K562 (cell line): ENCODE data around the gene UFSP1. TPM values are rescaled to one million over a fixed set of nuclear protein-coding genes. Genes with fewer than 3 reads are reported as not detected.

Experiments used
- ARID4B ChIP-seq: sonication (generic); formaldehyde crosslinking; IDR thresholded peaks from 2 replicates; pipeline ENCODE4 v1.8.0; 2022; ENCODE audit warnings: mild to moderate bottlenecking, missing genetic modification reagents
- CBFB ChIP-seq: sonication (generic); formaldehyde crosslinking; IDR thresholded peaks from 2 replicates; pipeline ENCODE4 v1.4.0; 2020; ENCODE audit warnings: mild to moderate bottlenecking, missing genetic modification reagents
- ESRRB ChIP-seq: fragments of 250-450 bp; sonication (Bioruptor Pico); IDR thresholded peaks from 2 replicates; pipeline ENCODE4 v1.5.0; 2020; ENCODE audit warnings: mild to moderate bottlenecking, moderate library complexity, borderline replicate concordance
- FOXM1 ChIP-seq, 2 experiments: fragments of 450-650 bp in 1 of 2; sonication (generic) in 1 of 2; formaldehyde crosslinking in 1 of 2; IDR thresholded peaks; 2 replicates each; pipeline versions ENCODE4 v1.6.1 to v1.9.0; 2017 to 2022; ENCODE audit warnings: low read depth in 2 of 2, mild to moderate bottlenecking in 2 of 2, missing genetic modification reagents in 1 of 2, moderate library complexity in 1 of 2
- GATA2 ChIP-seq: sonication (generic); formaldehyde crosslinking; IDR thresholded peaks from 2 replicates; pipeline ENCODE4 v1.4.0; 2020; ENCODE audit warnings: mild to moderate bottlenecking, missing genetic modification reagents
- POLR2AphosphoS5 ChIP-seq: IDR thresholded peaks from 2 replicates; pipeline ENCODE4 v1.6.1; 2011; ENCODE audit warnings: mild to moderate bottlenecking, low read depth, low read length, moderate library complexity; ENCODE audit not compliant: control insufficient read depth, insufficient read depth
- PRDM10 ChIP-seq: fragments of 450-650 bp; IDR thresholded peaks from 2 replicates; pipeline ENCODE4 v1.6.1; 2018; ENCODE audit not compliant: partially characterized antibody
- YBX1 ChIP-seq: fragments of 450-650 bp; IDR thresholded peaks from 2 replicates; pipeline ENCODE4 v1.7.1; 2016; ENCODE audit warnings: mild to moderate bottlenecking
- ZNF24 ChIP-seq: fragments of 450-650 bp; IDR thresholded peaks from 2 replicates; pipeline ENCODE4 v1.6.1; 2016
- ZNF311 ChIP-seq: fragments of 250-450 bp; sonication (Bioruptor Pico); IDR thresholded peaks from 2 replicates; pipeline ENCODE4 v1.4.0; 2020; ENCODE audit warnings: mild to moderate bottlenecking, moderate library complexity
- ZNF354B ChIP-seq: fragments of 250-450 bp; sonication (Bioruptor Pico); IDR thresholded peaks from 2 replicates; pipeline ENCODE4 v1.4.0; 2020
- ZNF707 ChIP-seq: fragments of 250-450 bp; sonication (Bioruptor Pico); conservative IDR thresholded peaks from 2 replicates; pipeline ENCODE4 v1.8.0; 2022; ENCODE audit warnings: inconsistent platforms, mild to moderate bottlenecking, moderate library complexity
- polyA plus RNA-seq, 8 experiments: library from polyadenylated mRNA; depleted of rRNA in 4 of 8; stranded (reverse) in 5 of 8; unstranded in 3 of 8; fragments of >200 nt; fragmentation: Nextera tagmentation in 2 of 8; fragmentation: Illumina TruSeq in 1 of 8; extraction: Ambion mirVana in 2 of 8; extraction: Trizol in 1 of 8; gene quantifications; 2 replicates each; pipeline versions ENCODE4 v1.2.1 to v1.2.3, GENCODE V29; 2011 to 2014; ENCODE audit warnings: inconsistent platforms in 1 of 8, missing spikeins in 1 of 8
- total RNA-seq, 7 experiments: library from RNA; depleted of rRNA in 6 of 7; stranded (reverse); fragments of >200 nt in 6 of 7; fragmentation: Illumina TruSeq in 2 of 7; extraction: Trizol in 2 of 7; gene quantifications; 2 replicates each; pipeline versions ENCODE4 v1.2.1 to v1.2.3, GENCODE V29; 2011 to 2021; ENCODE audit warnings: low replicate concordance in 1 of 7
- TF ChIP-seq, protein P1 (sequence below), 2 experiments: fragments of 450-650 bp in 1 of 2; IDR thresholded peaks; 2 replicates each; pipeline ENCODE4 v1.6.1; 2011 to 2017; ENCODE audit warnings: low read depth in 2 of 2, antibody characterized with exemption in 1 of 2, borderline replicate concordance in 1 of 2, low read length in 1 of 2, mild to moderate bottlenecking in 1 of 2, mixed read lengths in 1 of 2; ENCODE audit not compliant: control insufficient read depth in 1 of 2
- TF ChIP-seq, protein P2 (sequence below): sonication (generic); formaldehyde crosslinking; IDR thresholded peaks from 2 replicates; pipeline ENCODE4 v1.8.0; 2022; ENCODE audit warnings: mild to moderate bottlenecking, low read depth, missing genetic modification reagents

UFSP1 gene
- total and polyA plus RNA-seq, 9 of the 15 experiments (the other 6 are each of a cell fraction or from before 2014, with no cell fraction given), result 0.50 to 18.8 (median 2.1) TPM

DNA sequence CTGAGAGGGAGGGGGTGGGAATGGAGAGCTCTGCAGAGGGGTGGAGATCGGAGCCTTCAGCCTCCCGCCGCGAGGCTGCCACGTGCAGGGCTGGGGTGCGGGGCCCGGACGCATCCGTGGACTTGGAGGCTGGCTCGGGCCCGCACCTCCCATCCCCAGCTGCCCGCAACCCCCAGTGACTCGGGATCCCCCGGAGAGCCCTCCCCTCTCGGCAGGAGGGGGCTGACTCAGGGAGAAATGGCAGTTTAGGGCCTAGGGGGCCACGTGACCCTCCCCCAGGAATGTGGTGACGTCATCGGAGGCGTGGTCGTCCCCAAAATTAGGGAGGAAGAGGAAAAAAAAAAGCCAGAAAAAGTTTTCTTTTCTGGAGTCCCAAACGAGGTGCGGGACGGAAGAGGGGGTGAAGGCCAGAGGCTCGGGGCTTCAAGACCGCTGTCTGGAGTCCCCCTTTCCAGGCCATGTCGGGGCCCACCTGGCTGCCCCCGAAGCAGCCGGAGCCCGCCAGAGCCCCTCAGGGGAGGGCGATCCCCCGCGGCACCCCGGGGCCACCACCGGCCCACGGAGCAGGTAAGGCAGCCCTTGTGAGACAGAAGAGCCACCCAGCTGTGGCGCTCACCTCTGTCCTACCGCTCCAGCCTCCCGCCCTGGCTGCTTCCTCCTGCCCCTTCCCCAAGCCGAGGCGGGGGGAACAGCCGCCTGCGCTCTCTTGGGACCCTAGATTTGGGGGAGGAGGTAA lies 22.3 kb downstream of the UFSP1 start, which contains the start of gene TRIP6 (continued):
- TF ChIP-seq PRDM10, result peak; percentile 80
- no peak for TF ChIP-seq ZNF354B (CRISPR knock-in tag)
- TF ChIP-seq GATA2 (CRISPR knock-in tag), result no peak
- TF ChIP-seq ZNF24, result no peak
- TF ChIP-seq ESRRB (CRISPR knock-in tag), result no peak
- TF ChIP-seq ZNF707 (CRISPR knock-in tag), result no peak
- TF ChIP-seq FOXM1 (IDR thresholded peaks at IDR 0.05; ENCODE audit: low read depth), result peak; percentile 49
- TF ChIP-seq FOXM1 (CRISPR knock-in tag; IDR thresholded peaks at IDR 0.05; ENCODE audit: low read depth), result no peak
- no peak for TF ChIP-seq YBX1
- TF ChIP-seq ARID4B (CRISPR knock-in tag), result peak; percentile 29; the same call in 1 of the 2 replicates
- no peak for TF ChIP-seq CBFB (CRISPR knock-in tag)
- TF ChIP-seq, protein P1, sequence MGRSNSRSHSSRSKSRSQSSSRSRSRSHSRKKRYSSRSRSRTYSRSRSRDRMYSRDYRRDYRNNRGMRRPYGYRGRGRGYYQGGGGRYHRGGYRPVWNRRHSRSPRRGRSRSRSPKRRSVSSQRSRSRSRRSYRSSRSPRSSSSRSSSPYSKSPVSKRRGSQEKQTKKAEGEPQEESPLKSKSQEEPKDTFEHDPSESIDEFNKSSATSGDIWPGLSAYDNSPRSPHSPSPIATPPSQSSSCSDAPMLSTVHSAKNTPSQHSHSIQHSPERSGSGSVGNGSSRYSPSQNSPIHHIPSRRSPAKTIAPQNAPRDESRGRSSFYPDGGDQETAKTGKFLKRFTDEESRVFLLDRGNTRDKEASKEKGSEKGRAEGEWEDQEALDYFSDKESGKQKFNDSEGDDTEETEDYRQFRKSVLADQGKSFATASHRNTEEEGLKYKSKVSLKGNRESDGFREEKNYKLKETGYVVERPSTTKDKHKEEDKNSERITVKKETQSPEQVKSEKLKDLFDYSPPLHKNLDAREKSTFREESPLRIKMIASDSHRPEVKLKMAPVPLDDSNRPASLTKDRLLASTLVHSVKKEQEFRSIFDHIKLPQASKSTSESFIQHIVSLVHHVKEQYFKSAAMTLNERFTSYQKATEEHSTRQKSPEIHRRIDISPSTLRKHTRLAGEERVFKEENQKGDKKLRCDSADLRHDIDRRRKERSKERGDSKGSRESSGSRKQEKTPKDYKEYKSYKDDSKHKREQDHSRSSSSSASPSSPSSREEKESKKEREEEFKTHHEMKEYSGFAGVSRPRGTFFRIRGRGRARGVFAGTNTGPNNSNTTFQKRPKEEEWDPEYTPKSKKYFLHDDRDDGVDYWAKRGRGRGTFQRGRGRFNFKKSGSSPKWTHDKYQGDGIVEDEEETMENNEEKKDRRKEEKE (IDR thresholded peaks at IDR 0.05; ENCODE audit: borderline replicate concordance in 1 of 2, control insufficient read depth in 1 of 2, low read depth in 2 of 2, low read length in 1 of 2), result no peak
- TF ChIP-seq POLR2AphosphoS5, result no peak; the same call in none of the 2 replicates
- TF ChIP-seq, protein P2, sequence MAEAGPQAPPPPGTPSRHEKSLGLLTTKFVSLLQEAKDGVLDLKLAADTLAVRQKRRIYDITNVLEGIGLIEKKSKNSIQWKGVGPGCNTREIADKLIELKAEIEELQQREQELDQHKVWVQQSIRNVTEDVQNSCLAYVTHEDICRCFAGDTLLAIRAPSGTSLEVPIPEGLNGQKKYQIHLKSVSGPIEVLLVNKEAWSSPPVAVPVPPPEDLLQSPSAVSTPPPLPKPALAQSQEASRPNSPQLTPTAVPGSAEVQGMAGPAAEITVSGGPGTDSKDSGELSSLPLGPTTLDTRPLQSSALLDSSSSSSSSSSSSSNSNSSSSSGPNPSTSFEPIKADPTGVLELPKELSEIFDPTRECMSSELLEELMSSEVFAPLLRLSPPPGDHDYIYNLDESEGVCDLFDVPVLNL (CRISPR knock-in tag), result no peak
- no peak for TF ChIP-seq ZNF311 (CRISPR knock-in tag)
